HT1080 (cell line): Measurements from ENCODE around the gene CNGB1. TPM values are rescaled to one million over a fixed set of nuclear protein-coding genes. Genes with fewer than 3 reads are reported as not detected.
"Not testable (repeated sequence)": the region's sequence is repeated elsewhere in the genome, so short reads cannot be mapped to it uniquely, and the experiment has no call there.

Experiments used
- DNase-seq: peaks from one replicate; pipeline ENCODE4 v3.0.0-alpha.2; 2015; ENCODE audit warnings: low read depth
- total RNA-seq: library from RNA; depleted of rRNA; stranded (reverse); fragments of >200 nt; shearing (Covaris generic); gene quantifications from 2 replicates; pipeline ENCODE4 v1.2.3, GENCODE V29; 2014

The CNGB1 gene
- total RNA-seq, 1 experiment from 2014 or later: 0.32 TPM

DNA sequence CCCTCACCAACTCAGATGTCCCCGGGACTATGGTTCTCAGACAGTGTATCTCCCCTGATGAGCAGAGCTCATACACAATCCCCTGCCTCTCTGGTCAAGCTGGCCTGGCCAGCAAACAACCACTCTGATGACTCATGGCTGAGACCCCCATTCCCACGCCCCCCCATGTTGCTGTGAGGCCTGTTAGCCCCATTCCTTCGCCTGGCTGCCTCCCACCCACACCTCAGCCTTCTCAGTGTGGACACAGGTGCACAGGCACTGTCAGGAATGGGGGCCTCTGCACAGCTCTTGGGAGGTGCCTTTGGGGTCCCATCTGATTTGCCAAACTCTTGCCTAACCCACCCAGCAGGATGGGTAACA lies 80.2 kb downstream of the CNGB1 start:
- no peak for DNase-seq

DNA sequence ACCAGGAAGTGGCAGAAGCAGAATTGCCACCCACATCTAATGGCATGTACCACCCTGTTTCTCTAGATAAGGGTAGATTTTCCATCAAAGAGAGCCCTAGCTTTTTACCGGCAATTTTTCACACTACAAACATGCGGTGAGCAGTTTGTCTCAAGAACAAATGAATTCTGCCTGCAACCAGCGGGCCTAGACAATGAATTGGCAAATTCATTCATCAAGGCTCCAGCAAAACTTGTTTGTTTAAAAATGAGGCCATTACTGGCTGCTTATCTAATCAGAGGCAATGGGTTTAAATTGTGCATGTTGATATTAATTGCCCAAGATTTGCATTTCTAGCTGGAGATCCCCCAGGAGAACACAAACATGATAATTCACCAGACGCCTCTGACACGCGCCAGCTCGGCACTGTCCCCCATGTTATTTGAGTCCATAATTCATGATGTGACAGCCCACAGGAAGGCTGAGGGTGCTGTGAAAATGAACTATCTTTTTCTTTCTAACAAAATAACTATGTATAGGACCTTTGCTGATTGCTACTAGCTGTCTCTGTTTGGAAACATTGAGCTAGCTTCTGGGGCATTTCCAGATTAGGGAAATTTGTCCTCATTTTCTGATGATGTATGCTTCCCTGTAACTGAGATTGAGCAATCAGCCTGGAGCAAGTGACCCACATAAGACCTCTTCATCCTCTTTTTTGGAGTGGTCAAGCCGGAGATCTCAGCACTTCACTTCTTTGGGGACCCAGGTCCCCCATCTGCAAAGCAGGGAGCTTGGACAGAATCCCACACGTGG lies 80.8 kb downstream of the CNGB1 start:
- no peak for DNase-seq

DNA sequence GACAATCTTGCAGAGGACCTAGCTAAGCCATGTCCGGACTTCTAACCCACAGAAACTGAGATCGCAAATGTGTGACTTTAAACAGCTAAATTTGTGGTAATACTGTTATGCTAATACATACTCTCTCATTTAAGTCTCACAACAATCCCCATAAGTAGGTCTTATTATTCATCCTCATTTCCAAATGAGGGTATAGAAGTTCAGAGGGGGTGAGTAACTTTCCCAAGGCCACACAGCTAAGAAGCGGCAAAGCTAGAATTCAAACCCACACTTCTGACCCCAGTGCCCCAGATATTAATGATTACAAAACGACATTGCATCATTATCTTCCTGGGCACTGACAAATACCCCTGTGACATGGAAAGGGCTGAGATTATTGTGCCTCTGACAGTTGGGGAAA lies 81.4 kb downstream of the CNGB1 start:
- DNase-seq: no peak

DNA sequence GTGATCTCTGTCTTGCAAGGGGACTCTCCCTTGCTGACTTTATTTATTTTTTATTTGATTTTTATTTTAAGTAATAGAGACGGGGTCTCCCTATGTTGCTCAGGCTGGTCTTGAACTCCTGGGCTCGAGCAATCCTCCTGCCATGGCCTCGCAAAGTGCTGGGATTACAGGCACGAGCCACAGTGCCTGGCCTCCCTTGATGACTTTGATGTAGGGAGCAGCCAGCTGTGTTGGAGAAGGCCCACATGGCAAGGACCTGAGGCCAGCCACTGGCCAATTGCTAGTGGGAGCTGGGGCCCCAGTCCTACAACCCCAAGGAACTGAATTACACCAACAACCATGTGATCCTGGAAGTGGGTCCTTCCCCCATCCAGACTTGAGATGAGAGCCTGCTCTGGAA lies 81.8 kb downstream of the CNGB1 start:
- no peak for DNase-seq

DNA sequence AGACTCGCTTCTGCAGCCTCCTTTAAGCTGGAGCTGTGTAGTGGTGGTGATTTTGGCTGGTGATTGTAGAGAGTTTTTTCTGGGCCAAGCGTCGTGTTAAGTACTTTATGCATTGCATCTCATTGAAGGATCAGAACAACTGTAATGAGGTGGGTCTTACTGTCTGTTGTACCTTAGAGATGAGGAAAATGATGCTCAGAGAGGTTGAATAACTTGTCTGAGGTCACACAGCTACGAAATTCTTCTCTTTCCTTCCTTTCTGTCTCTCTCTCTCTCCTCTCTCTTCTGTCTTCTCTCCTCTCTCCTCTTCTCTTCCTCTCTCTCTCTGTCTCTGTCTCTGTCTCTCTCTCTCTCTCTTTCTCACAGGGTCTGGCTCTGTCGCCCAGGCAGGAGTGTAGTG lies 82.8 kb downstream of the CNGB1 start:
- no peak for DNase-seq

DNA sequence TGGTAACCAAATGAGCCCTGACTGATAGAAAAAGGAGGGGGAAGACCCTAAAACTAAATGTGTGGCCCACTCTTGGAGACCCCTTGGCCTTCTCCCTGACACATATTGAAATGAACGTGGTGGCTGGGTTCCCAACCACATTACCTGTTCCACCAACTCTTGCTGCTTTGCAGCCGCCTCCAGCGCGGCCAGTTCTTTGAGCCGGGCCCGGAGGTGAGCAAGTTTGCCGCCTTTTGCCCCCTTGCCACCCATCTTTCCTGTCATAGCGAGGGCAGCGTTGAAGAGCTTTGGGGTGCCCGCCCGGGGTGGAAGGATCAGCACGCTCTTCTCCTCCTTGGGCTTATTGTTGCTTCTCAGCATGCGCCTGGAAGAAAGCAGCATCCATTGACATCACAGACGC lies 83.2 kb downstream of the CNGB1 start:
- no peak for DNase-seq

DNA sequence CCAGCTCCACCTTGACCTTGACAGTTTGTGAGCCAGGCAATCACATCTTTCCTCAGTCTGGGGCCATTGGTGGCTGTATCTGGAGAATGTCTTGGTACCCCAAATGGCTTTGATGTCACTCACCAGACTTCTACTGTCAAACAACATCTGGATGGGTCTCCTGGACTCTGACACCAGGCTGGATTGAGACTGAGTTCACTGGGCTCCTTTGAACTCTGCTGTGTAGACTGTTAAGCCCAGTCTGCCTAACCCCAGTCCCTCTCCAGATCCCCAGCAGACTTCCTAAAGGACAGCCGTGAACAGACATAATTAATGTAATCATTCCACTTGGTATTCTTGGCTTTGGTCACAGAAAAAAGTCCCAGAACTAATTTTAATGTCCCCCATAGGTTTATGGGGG lies 84.5 kb downstream of the CNGB1 start:
- no peak for DNase-seq

DNA sequence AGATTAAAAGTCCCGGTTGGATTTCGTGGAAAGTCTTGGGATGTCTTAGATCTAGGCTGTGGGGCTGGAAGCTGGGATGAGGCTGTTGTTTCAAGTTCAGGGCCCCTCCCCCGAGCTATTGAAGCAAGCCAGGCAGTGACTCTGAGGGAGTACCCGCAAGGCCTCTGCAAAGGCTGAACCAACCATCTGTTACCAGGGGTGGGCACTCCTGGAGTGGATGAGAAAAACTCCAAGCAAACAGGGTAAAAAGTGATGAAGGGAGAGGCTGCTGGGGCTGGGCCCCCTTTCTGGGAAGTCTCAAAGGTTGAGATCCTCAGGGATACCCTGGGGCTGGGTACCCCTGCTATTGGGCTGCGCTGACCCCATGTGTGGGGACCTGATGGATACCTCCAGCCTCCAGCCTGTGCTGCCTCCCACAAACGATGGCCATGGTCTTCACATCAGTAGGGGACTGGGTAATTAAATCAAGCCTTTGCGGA lies 86.2 kb downstream of the CNGB1 start:
- DNase-seq: no peak

DNA sequence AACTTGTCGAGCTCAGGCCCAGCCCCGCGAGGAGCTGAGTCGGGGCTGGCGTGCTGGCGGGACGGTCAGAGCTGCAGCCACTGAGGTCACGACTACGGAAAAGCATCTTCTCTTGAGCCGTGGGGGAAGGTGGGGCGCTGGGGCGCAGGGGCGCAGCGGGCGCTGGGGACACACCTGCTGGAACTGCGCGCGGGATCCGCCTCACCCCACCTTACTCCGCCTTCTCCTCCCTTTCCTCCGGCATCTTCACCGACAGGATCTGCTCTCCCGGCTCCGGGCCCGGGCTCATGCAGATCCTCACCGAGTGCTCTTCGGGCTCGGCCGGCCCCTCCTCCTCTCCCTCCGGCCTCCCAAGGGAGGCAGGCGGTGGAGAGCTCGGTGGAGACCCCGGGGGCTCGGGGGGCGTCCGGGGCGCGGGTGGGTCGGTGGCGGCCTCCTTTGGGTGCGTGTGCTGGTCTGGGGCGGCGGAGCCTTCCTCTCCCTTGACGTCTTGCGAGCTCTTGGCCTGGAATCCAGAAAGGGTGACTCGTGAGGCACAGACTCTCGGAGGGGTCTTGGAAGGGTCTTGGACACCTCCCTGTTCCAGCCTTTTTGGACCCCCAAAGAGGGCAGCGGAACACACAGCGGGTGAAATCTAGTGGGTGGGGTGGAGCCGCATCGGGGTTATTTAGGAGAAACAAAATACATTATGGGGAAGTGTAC lies 86.8 kb downstream of the CNGB1 start:
- no peak for DNase-seq

DNA sequence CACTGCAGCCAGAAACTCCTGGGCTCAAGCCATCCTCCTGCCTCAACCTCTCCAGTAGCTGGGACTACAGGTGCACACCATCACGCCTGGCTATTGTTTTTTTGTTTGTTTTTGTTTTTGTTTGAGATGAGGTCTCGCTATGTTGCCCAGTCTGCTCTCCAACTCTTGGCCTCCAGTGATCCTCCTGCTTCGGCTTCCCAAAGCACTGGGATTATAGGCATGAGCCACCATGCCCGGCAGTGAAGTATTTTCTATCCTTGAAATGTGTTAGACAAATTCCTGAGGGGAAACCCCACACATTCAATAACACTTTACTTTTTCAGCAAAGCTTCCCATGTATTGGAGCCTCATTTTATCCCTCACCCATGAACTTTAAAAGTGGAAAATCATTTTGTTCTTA lies 87.4 kb downstream of the CNGB1 start:
- no peak for DNase-seq

DNA sequence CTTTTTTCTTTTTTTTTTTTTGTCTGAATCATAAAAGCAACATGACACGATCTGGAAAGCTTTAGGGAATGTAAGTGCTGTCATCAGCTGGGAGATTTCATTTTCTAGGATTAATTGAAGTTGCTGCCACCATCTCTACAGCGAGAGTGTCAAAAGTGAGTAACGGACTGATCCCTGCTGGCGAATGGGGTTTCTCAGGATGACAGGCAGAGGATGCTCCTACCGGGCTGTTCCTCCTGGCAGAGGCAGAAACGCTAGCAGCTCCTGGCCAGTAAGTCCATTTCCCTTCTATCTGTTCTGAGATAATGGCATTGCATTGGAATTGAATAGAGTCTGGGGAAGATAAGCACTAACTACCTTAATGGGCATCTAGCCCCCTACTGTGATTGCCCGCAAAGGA lies 88.1 kb downstream of the CNGB1 start:
- DNase-seq: no peak

DNA sequence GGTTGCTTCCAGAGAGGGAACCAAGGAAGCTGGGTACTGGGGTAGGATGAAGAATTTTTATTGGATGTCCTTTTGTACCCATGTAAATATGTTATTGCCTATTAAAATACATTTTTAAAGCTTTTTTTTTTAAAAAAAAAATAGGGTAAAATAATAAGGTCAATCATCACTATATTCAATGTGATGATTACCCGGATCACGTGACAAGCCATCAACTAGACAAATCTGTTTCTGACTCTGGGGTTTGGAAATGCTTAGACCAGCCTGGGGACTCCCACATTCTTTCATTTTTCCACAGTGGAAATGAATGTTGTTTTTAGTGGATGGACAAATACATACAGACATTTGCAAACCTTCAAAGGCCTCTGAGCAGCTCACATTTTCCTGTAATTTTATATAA lies 88.7 kb downstream of the CNGB1 start:
- DNase-seq: no peak

DNA sequence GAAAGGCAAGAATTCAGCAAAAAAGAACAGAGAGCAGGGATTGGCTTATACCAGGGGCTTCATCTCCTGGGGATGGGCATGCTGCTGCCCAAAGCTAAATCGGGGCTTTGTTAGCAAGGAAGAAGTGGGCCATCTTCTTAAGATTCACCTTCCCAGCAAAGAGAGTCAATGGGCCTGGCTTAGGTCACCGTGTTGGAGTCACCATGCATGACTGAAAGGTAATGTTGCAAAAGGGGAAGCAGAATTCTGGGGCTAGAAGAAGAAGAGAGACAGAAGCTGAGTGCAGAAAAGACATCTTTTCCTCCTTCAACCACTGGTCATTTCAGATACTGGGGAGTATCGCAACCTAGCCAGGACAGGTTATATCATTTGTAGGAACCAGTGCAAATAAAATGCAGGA lies 92.3 kb downstream of the CNGB1 start:
- no peak for DNase-seq

DNA sequence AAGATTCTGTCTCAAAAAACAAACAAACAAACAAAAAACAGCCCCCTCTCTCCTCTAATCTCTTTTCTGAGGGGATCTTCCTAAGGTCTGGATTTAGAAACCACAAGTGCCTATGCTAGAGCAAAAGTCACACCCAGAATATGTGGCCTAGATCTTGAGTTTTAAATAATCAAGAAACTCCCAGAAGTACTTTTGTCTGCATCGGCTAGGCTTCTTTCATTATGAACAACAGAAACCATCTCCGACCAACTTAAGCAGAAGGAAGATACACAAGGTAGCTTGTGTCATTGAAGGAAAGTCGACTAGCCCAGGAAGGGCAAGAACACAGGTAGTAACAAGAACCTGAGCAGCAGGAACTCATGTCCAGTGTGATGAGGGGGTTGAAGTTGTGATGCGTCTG lies 94.7 kb downstream of the CNGB1 start:
- DNase-seq: no peak

DNA sequence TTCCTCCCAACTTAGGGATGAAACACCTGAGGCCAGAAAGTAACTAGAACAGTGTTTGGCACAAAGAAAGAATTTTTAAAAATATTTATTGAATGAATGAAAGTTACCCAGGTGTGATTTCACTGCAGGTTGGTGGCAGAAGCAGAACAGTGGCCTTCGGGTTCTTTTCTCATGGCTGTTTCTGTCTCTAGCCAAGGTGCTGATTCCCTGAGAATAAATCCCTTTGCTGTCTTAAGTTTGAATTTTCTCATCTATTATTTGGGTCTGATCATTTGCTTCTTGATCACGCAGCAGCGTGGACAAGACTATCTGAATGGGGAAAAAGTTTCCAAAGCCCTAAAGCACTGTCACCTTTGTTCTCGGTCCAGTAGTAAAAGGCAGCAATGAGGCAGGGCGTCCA lies 95.6 kb downstream of the CNGB1 start:
- DNase-seq: no peak

DNA sequence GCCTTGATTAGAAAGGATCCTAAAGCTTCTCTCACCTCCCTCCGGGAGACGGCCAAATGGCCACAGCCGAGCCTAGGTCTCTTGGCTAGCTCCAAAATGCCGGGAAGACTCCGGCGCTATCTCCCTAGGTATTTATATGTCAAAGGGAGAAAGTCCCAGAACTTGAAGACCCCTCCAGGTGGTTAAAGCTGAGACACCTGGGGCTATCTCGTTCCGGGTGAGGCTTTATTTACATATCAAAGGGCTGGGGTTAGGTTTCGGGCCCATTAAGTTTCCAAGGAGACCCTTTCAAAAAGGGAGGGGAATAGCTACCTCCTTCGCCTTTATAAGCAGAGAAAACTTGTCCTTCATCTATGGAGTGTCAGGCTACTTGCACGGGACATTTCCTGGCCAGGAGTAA lies 97.7 kb downstream of the CNGB1 start:
- DNase-seq: no peak

DNA sequence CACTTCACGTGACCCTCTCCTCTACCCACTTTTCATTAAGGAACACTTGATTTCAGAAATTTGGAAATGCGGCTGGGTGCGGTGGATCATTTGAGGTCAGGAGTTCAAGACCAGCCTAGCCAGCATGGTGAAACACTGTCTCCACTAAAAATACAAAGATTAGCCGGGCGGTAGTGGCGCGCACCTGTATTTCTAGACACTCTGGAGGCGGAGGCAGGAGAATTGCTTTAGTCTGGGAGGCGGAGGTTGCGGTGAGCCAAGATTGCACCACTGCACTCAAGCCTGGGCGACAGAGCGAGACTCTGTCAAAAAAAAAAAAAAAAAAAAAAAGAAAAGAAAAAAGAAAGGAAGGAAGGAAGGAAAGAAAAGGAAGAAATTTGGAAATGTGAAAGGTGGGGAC lies 98.2 kb downstream of the CNGB1 start:
- DNase-seq: not testable (repeated sequence)

DNA sequence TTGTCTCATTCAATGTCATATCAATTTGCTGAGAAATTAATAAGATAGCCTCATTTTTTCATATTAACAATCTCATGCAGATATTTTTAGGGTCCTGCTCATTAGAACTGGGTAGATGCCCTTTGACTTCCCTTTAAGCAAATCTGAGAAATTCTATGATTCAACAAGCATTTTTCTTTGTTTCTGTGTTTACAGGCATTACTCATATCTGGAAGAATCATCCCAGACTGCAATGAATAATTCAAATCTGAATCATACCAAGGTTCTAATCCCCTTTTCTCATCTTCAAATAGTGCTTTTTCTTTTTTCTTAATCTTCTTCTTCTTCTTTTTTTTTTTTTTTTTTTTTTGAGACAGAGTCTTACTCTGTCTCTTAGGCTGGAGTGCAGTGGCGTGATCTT lies 99.5 kb downstream of the CNGB1 start:
- peak; percentile 89 for DNase-seq

DNA sequence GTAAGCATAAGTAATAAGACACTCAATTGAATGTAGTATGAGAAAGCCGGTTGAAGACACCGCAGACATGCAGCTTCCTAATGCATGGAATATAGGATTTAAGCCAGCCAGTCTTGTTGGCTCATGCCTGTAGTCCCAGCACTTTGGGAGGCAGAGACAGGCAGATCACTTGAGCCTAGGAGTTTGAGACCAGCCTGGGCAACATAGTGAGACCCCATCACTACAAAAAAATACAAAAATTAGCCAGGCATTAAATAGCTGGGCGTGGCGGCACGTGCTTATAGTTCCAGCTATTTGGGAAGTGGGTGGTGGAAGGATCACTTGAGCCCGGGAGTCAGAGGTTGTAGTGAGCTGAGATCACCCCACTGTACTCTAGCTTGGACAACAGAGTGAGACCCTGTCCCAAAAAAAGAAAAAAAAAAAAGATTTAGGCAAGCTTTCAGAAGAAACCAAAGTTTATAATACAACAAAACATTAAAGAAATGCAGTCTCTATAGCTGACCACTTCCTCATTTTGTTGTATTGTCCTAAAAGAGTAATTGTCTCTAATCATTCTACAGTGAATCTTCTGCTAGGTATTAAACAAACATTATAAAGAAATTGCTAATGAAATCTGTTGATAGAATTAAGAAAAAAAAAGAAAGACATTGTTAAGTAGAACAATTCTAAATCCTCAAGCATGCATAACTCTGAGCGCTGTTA lies 100.0 kb downstream of the CNGB1 start:
- no peak for DNase-seq

DNA sequence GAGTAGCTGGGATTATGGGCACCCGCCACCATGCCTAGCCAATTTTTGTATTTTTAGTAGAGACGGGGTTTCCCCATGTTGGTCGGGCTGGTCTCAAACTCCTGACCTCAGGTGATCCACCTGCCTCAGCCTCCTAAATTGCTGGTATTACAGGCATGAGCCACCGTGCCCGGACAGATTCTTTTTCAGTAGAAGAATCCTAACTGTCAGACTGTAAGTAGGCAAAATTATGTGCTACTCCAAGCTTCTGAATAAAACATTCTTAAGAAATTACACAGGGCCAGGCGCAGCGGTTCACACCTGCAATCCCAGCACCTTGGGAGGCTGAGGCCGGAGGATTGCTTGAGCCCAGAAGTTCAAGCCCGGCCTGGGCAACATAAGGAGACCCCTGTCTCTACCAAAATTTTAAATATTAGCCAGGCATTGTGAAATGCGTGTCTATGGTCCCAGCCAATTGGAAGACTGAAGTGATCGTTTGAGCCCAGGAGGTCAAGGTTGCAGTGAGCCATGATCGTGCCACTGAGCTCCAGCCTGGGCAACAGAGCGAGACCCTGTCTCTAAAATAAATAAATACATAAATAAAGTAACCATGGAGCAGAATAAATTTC lies 101.9 kb downstream of the CNGB1 start:
- no peak for DNase-seq

DNA sequence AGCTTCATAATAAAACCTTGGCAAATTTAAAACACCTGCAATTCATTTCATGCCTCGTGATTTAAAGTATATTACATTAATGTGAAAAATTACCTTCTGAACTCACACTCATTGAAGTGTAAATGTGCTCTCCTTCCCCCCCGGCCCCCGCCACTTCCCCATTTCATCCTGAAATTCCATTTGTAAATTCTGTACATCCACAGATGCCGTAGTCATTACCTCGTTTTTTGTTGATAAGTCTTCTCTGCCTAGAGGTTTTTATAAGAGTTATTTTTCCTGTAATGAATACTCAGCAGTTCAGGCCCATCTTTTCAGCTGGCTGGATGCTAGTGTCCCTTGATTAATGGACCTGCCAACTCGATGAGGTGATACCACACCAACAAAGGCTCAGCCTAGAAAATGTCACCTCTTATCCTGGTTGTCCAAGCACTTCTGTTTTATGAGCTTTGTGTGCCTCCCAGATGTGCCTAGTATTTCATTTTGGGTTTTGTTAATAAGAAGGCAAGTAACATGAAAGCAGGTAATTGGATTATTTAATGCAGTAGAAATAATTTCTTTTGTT lies 103.8 kb downstream of the CNGB1 start:
- no peak for DNase-seq

DNA sequence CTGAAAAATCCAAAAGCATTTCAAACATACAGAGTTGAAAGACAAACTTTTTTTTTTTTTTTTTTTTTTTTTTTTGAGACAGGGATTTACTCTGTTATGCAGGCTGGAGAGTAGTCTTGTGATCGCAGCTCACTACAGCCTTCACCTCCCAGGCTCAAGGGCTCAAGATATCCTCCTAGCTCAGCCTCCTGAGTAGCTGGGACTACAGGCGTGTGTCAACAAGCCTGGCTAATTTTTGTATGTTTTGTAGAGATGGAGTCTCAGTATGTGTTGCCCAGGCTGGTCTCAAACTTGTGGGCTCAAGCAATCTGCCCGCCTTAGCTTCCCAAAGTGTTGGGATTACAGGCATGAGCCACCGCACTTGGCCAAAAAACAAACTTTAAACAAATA lies 104.4 kb downstream of the CNGB1 start:
- DNase-seq: no peak
